Measurements from ENCODE around the gene LDB2.

LDB2 gene

GRCh38 chr4:16607241-16608066 is 291.0 kb downstream of the LDB2 start:
- Mint-ChIP-seq H3K4me1 (ENCODE audit: low read depth) (no peaks in the 10 kb centered on the region), H3K4me3 (no peak overlapping the region), H3K36me3 (ENCODE audit: low read depth) (no peaks in the 10 kb centered on the region), H3K27me3 (ENCODE audit: low read depth) (no peaks in the 10 kb centered on the region), H3K27ac (no peak overlapping the region), H3K9me3 (no peaks in the 10 kb centered on the region)
- DNase-seq (ENCODE audit: low spot score) = no peak

- DNase-seq (ENCODE audit: low spot score) = no peak
- Mint-ChIP-seq H3K4me1 (ENCODE audit: low read depth) (no peaks in the 10 kb centered on the region), H3K27ac (no peak overlapping the region), H3K9me3 (no peaks in the 10 kb centered on the region), H3K4me3 (no peak overlapping the region), H3K36me3 (ENCODE audit: low read depth) (no peaks in the 10 kb centered on the region), H3K27me3 (ENCODE audit: low read depth) (no peaks in the 10 kb centered on the region)
These were observed 291.8 kb downstream of the LDB2 start for GRCh38 chr4:16606691-16607090.

- no peaks in the 10 kb centered on the region for H3K9me3 Mint-ChIP-seq
- no peak for DNase-seq (ENCODE audit: low spot score)
- no peaks in the 10 kb centered on the region for H3K4me1 Mint-ChIP-seq (ENCODE audit: low read depth)
- no peak overlapping the region for H3K27ac Mint-ChIP-seq
- H3K27me3 Mint-ChIP-seq (ENCODE audit: low read depth) = no peaks in the 10 kb centered on the region
- no peaks in the 10 kb centered on the region for H3K36me3 Mint-ChIP-seq (ENCODE audit: low read depth)
- no peak overlapping the region for H3K4me3 Mint-ChIP-seq
These were observed 295.3 kb downstream of the LDB2 start for GRCh38 chr4:16603178-16603577.

GRCh38 chr4:16598597-16599206 is 299.7 kb downstream of the LDB2 start:
- Mint-ChIP-seq H3K27ac (no peak overlapping the region), H3K4me1 (ENCODE audit: low read depth) (no peaks in the 10 kb centered on the region), H3K4me3 (no peak overlapping the region), H3K9me3 (no peaks in the 10 kb centered on the region), H3K27me3 (ENCODE audit: low read depth) (no peaks in the 10 kb centered on the region), H3K36me3 (ENCODE audit: low read depth) (no peaks in the 10 kb centered on the region)
- DNase-seq (ENCODE audit: low spot score) = no peak

- H3K4me3 Mint-ChIP-seq = no peak overlapping the region
- no peaks in the 10 kb centered on the region for H3K4me1 Mint-ChIP-seq (ENCODE audit: low read depth)
- DNase-seq (ENCODE audit: low spot score) = no peak
- H3K27ac Mint-ChIP-seq = no peak overlapping the region
- H3K9me3 Mint-ChIP-seq = no peaks in the 10 kb centered on the region
- no peaks in the 10 kb centered on the region for H3K36me3 Mint-ChIP-seq (ENCODE audit: low read depth)
- no peaks in the 10 kb centered on the region for H3K27me3 Mint-ChIP-seq (ENCODE audit: low read depth)
These were observed 300.4 kb downstream of the LDB2 start for GRCh38 chr4:16597845-16598596.

GRCh38 chr4:16597443-16597842 is 301.0 kb downstream of the LDB2 start:
- Mint-ChIP-seq H3K36me3 (ENCODE audit: low read depth) (no peaks in the 10 kb centered on the region), H3K27me3 (ENCODE audit: low read depth) (no peaks in the 10 kb centered on the region), H3K4me1 (ENCODE audit: low read depth) (no peaks in the 10 kb centered on the region), H3K27ac (no peak overlapping the region), H3K4me3 (no peak overlapping the region), H3K9me3 (no peaks in the 10 kb centered on the region)
- no peak for DNase-seq (ENCODE audit: low spot score)

- Mint-ChIP-seq H3K27ac (no peak overlapping the region), H3K4me3 (no peak overlapping the region), H3K4me1 (ENCODE audit: low read depth) (no peaks in the 10 kb centered on the region), H3K27me3 (ENCODE audit: low read depth) (no peaks in the 10 kb centered on the region), H3K9me3 (no peaks in the 10 kb centered on the region), H3K36me3 (ENCODE audit: low read depth) (no peaks in the 10 kb centered on the region)
- no peak for DNase-seq (ENCODE audit: low spot score)
These were observed 302.2 kb downstream of the LDB2 start for GRCh38 chr4:16596267-16596666.

GRCh38 chr4:16594128-16594527 is 304.3 kb downstream of the LDB2 start:
- Mint-ChIP-seq H3K4me3 (no peak overlapping the region), H3K36me3 (ENCODE audit: low read depth) (no peaks in the 10 kb centered on the region), H3K4me1 (ENCODE audit: low read depth) (no peaks in the 10 kb centered on the region), H3K27me3 (ENCODE audit: low read depth) (no peaks in the 10 kb centered on the region), H3K27ac (no peak overlapping the region), H3K9me3 (no peaks in the 10 kb centered on the region)
- DNase-seq (ENCODE audit: low spot score) = no peak

- H3K9me3 Mint-ChIP-seq = no peaks in the 10 kb centered on the region
- H3K4me3 Mint-ChIP-seq = no peak overlapping the region
- no peak for DNase-seq (ENCODE audit: low spot score)
- H3K36me3 Mint-ChIP-seq (ENCODE audit: low read depth) = no peaks in the 10 kb centered on the region
- no peaks in the 10 kb centered on the region for H3K27me3 Mint-ChIP-seq (ENCODE audit: low read depth)
- no peak overlapping the region for H3K27ac Mint-ChIP-seq
- no peaks in the 10 kb centered on the region for H3K4me1 Mint-ChIP-seq (ENCODE audit: low read depth)
These were observed 305.1 kb downstream of the LDB2 start for GRCh38 chr4:16593386-16593785.

- Mint-ChIP-seq H3K36me3 (ENCODE audit: low read depth) (no peaks in the 10 kb centered on the region), H3K27me3 (ENCODE audit: low read depth) (no peaks in the 10 kb centered on the region), H3K4me1 (ENCODE audit: low read depth) (no peaks in the 10 kb centered on the region), H3K9me3 (no peaks in the 10 kb centered on the region), H3K4me3 (no peak overlapping the region), H3K27ac (no peak overlapping the region)
- DNase-seq (ENCODE audit: low spot score) = no peak
These were observed 307.1 kb downstream of the LDB2 start for GRCh38 chr4:16591272-16591826.

- no peaks in the 10 kb centered on the region for H3K36me3 Mint-ChIP-seq (ENCODE audit: low read depth)
- no peak overlapping the region for H3K27ac Mint-ChIP-seq
- H3K9me3 Mint-ChIP-seq = no peaks in the 10 kb centered on the region
- DNase-seq (ENCODE audit: low spot score) = no peak
- no peak overlapping the region for H3K4me3 Mint-ChIP-seq
- no peaks in the 10 kb centered on the region for H3K4me1 Mint-ChIP-seq (ENCODE audit: low read depth)
- no peaks in the 10 kb centered on the region for H3K27me3 Mint-ChIP-seq (ENCODE audit: low read depth)
These were observed 307.6 kb downstream of the LDB2 start for GRCh38 chr4:16590797-16591196.

- H3K4me1 Mint-ChIP-seq (ENCODE audit: low read depth) = no peaks in the 10 kb centered on the region
- no peak overlapping the region for H3K27ac Mint-ChIP-seq
- no peak for DNase-seq (ENCODE audit: low spot score)
- H3K9me3 Mint-ChIP-seq = no peaks in the 10 kb centered on the region
- no peak overlapping the region for H3K4me3 Mint-ChIP-seq
- no peaks in the 10 kb centered on the region for H3K27me3 Mint-ChIP-seq (ENCODE audit: low read depth)
- no peaks in the 10 kb centered on the region for H3K36me3 Mint-ChIP-seq (ENCODE audit: low read depth)
These were observed 309.8 kb downstream of the LDB2 start for GRCh38 chr4:16588651-16589050.

GRCh38 chr4:16588149-16588548 is 310.3 kb downstream of the LDB2 start:
- H3K9me3 Mint-ChIP-seq = no peaks in the 10 kb centered on the region
- no peaks in the 10 kb centered on the region for H3K36me3 Mint-ChIP-seq (ENCODE audit: low read depth)
- no peak overlapping the region for H3K27ac Mint-ChIP-seq
- no peak overlapping the region for H3K4me3 Mint-ChIP-seq
- H3K27me3 Mint-ChIP-seq (ENCODE audit: low read depth) = no peaks in the 10 kb centered on the region
- no peak for DNase-seq (ENCODE audit: low spot score)
- H3K4me1 Mint-ChIP-seq (ENCODE audit: low read depth) = no peaks in the 10 kb centered on the region

- DNase-seq (ENCODE audit: low spot score) = no peak
- no peaks in the 10 kb centered on the region for H3K27me3 Mint-ChIP-seq (ENCODE audit: low read depth)
- no peaks in the 10 kb centered on the region for H3K36me3 Mint-ChIP-seq (ENCODE audit: low read depth)
- H3K4me1 Mint-ChIP-seq (ENCODE audit: low read depth) = no peaks in the 10 kb centered on the region
- H3K4me3 Mint-ChIP-seq = no peak overlapping the region
- H3K27ac Mint-ChIP-seq = no peak overlapping the region
- no peaks in the 10 kb centered on the region for H3K9me3 Mint-ChIP-seq
These were observed 313.4 kb downstream of the LDB2 start for GRCh38 chr4:16585053-16585452.

All from T-helper 2 cell treated with Interferon-gamma antibody and Interleukin-4, amounts not matched to agents 5 μg/mL and 100 μg/mL, for 36 hours (primary cell).